Measurements from ENCODE around the gene SOCS7. TPM values are rescaled to one million over a fixed set of nuclear protein-coding genes. Genes with fewer than 3 reads are reported as not detected.

SOCS7 gene
- total RNA-seq, 4 donors from 2014 or later: 13.2 to 19.1 (median 15.7) TPM

GRCh38 chr17:38379448-38379847 lies 27.8 kb downstream of the SOCS7 start:
- Histone ChIP-seq H3K36me3 (peaks cover 0 to 90% of the 10 kb centered on the region in 2 donors), H3K4me1 (no peaks in the 10 kb centered on the region), H3K4me3 (no peak overlapping the region), H3K27ac (no peak overlapping the region), H3K27me3 (no peaks in the 10 kb centered on the region), H3K9me3 (no peaks in the 10 kb centered on the region)
- TF ChIP-seq EP300 (IDR thresholded peaks at IDR 0.05) (no peak), POLR2AphosphoS5 (IDR thresholded peaks at IDR 0.05) (no peak), POLR2A (IDR thresholded peaks at IDR 0.05) (no peak)
- TF ChIP-seq, protein P1, sequence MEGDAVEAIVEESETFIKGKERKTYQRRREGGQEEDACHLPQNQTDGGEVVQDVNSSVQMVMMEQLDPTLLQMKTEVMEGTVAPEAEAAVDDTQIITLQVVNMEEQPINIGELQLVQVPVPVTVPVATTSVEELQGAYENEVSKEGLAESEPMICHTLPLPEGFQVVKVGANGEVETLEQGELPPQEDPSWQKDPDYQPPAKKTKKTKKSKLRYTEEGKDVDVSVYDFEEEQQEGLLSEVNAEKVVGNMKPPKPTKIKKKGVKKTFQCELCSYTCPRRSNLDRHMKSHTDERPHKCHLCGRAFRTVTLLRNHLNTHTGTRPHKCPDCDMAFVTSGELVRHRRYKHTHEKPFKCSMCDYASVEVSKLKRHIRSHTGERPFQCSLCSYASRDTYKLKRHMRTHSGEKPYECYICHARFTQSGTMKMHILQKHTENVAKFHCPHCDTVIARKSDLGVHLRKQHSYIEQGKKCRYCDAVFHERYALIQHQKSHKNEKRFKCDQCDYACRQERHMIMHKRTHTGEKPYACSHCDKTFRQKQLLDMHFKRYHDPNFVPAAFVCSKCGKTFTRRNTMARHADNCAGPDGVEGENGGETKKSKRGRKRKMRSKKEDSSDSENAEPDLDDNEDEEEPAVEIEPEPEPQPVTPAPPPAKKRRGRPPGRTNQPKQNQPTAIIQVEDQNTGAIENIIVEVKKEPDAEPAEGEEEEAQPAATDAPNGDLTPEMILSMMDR (IDR thresholded peaks at IDR 0.05): no peak
- 83% methylated on average over 1 of the region's 1 CpG; no CpG with 5 or more reads in 1 of the 2 donors for WGBS, 2 donors (ENCODE audit: low coverage in 1 of 2)
- ATAC-seq: no peak

DNA sequence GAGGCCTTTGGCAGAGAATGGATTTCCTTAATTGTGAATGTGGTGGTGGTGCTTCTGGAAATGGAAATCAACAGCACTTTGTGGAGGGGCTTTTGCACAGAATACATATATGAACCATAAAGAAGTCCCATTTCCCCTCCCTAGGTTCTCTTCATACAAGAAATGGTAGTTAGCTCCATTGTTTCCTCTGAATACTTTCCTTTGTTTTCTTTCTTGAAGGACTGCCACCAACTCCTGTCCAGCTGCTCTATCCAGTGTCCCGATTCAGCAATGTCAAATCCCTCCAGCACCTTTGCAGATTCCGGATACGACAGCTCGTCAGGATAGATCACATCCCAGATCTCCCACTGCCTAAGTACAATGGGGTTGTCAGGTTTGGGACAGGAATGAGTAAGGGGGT lies 43.4 kb downstream of the SOCS7 start:
- H3K9me3 ChIP-seq: no peaks in the 10 kb centered on the region
- 83 to 85% methylated on average over 1 to 4 of the region's 4 CpGs for WGBS, 2 donors (ENCODE audit: low coverage in 1 of 2)

GRCh38 chr17:38397227-38397626 lies 45.6 kb downstream of the SOCS7 start:
- TF ChIP-seq, protein P1 (IDR thresholded peaks at IDR 0.05): no peak
- TF ChIP-seq POLR2A (IDR thresholded peaks at IDR 0.05) (no peak), POLR2AphosphoS5 (IDR thresholded peaks at IDR 0.05) (no peak), EP300 (IDR thresholded peaks at IDR 0.05) (no peak)
- H3K36me3 ChIP-seq: peaks cover 0 to 87% of the 10 kb centered on the region in 2 donors
- no peaks in the 10 kb centered on the region for H3K4me1 ChIP-seq
- H3K9me3 ChIP-seq: no peaks in the 10 kb centered on the region
- no peak for ATAC-seq
- H3K27me3 ChIP-seq: no peaks in the 10 kb centered on the region
- H3K27ac ChIP-seq: no peak overlapping the region
- WGBS, 2 donors (ENCODE audit: low coverage in 1 of 2): 100% methylated on average over 1 of the region's 2 CpGs; no CpG with 5 or more reads in 1 of the 2 donors
- H3K4me3 ChIP-seq: no peak overlapping the region

More for the DNA sequence above, 43.4 kb downstream of the SOCS7 start:
- Histone ChIP-seq H3K36me3 (peaks cover 0 to 66% of the 10 kb centered on the region in 2 donors), H3K27ac (no peak overlapping the region), H3K27me3 (no peaks in the 10 kb centered on the region), H3K4me1 (no peaks in the 10 kb centered on the region), H3K4me3 (no peak overlapping the region)
- no peak for ATAC-seq
- TF ChIP-seq, protein P1 (IDR thresholded peaks at IDR 0.05): no peak
- TF ChIP-seq POLR2A (IDR thresholded peaks at IDR 0.05) (no peak), EP300 (IDR thresholded peaks at IDR 0.05) (no peak), POLR2AphosphoS5 (IDR thresholded peaks at IDR 0.05) (no peak)

DNA sequence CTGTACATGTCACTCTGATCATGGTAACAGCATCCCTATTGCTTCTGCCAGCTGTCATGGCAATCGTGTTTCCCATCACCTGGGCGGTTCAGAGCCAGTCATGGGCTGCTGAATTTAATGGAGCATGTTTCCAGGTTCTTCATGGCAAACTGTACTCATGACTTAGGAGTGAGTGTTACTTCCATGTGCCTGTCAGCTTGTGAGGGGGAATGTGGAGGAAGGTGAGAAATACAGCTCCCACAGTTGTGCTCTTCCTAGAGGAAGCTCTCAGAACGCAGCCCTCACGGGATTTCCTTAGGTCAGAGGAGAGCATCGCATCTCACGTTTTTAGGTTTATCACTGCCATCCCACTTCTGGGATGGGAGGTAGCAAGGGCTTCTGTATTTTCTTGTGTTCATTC lies 48.6 kb downstream of the SOCS7 start:
- WGBS, 2 donors (ENCODE audit: low coverage in 1 of 2): 68 to 69% methylated on average over 6 of the region's 6 CpGs
- TF ChIP-seq EP300 (IDR thresholded peaks at IDR 0.05) (no peak), POLR2AphosphoS5 (IDR thresholded peaks at IDR 0.05) (no peak), POLR2A (IDR thresholded peaks at IDR 0.05) (no peak)
- TF ChIP-seq, protein P1 (IDR thresholded peaks at IDR 0.05): no peak
- no peak for ATAC-seq
- Histone ChIP-seq H3K27me3 (no peaks in the 10 kb centered on the region), H3K4me1 (peaks cover 0 to 3% (median 0%) of the 10 kb centered on the region in 3 donors), H3K9me3 (no peaks in the 10 kb centered on the region), H3K36me3 (peaks cover 0 to 82% of the 10 kb centered on the region in 2 donors), H3K27ac (no peak overlapping the region), H3K4me3 (no peak overlapping the region)

DNA sequence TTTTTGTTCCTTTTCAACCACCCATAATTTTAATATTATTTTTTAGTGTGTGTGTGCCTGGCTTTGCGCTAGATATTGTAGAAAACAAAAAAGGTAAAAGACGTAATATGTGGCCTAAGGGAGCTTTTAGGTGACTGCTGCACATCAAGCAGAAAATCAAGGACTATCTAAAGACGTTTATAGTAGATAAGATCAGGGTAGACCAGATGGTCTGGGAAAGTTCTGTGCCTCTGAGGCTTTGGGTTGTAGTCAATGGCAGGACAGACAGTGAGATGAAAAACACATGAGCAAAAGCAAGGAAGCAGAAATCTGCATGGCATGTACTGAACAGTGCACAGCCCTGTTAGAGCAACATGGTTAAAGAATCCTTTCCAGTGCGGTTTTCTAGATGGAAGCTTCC lies 49.8 kb downstream of the SOCS7 start:
- H3K4me1 ChIP-seq: peaks cover 0 to 3% (median 0%) of the 10 kb centered on the region in 3 donors
- TF ChIP-seq POLR2A (IDR thresholded peaks at IDR 0.05) (no peak), POLR2AphosphoS5 (IDR thresholded peaks at IDR 0.05) (no peak), EP300 (IDR thresholded peaks at IDR 0.05) (no peak)
- TF ChIP-seq, protein P1 (IDR thresholded peaks at IDR 0.05): no peak
- peaks cover 0 to 71% of the 10 kb centered on the region in 2 donors for H3K36me3 ChIP-seq
- H3K27me3 ChIP-seq: no peaks in the 10 kb centered on the region
- no peak overlapping the region for H3K4me3 ChIP-seq
- H3K27ac ChIP-seq: no peak overlapping the region
- 71 to 82% methylated on average over 3 to 4 of the region's 4 CpGs for WGBS, 2 donors (ENCODE audit: low coverage in 1 of 2)
- no peak for ATAC-seq
- no peaks in the 10 kb centered on the region for H3K9me3 ChIP-seq
